GM12865 (cell line): ENCODE data around the gene GEN1.

Experiments used
- DNase-seq: peaks from one replicate; pipeline ENCODE4 v3.0.0; 2010; ENCODE audit warnings: low read depth
- H3K4me3 ChIP-seq: 2 replicates; pipeline ENCODE4 v1.5.1; 2011; ENCODE audit warnings: mild to moderate bottlenecking, low read depth, low read length, control low read depth
- TF ChIP-seq, protein P1 (sequence below): IDR thresholded peaks from 2 replicates; pipeline ENCODE4 v1.5.1; 2011; ENCODE audit warnings: low read length, control low read depth, low read depth, inconsistent platforms; ENCODE audit not compliant: insufficient read depth; ENCODE audit errors: missing control alignments

GEN1 gene

DNA sequence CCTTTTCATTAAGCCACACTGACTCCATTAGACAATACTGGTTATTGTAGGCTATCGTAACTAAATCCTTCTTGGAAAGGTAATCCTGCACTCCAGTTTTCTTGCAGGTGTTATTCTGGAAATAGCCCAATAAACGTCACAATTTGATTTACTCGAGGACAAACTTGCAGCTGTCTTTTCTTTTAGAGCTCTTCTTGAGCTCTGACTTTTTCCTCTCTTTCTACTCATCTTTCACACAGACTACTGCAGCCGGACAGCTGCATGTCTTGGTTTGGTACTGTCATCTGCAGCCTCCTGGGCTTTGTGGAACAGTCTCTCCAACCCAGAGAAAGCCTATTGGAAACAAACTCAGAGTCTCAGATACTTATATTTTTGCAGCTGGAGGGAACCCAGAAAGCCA lies 39.4 kb downstream of the GEN1 start:
- H3K4me3 ChIP-seq = no peak overlapping the region
- no peak for DNase-seq
- TF ChIP-seq, protein P1, sequence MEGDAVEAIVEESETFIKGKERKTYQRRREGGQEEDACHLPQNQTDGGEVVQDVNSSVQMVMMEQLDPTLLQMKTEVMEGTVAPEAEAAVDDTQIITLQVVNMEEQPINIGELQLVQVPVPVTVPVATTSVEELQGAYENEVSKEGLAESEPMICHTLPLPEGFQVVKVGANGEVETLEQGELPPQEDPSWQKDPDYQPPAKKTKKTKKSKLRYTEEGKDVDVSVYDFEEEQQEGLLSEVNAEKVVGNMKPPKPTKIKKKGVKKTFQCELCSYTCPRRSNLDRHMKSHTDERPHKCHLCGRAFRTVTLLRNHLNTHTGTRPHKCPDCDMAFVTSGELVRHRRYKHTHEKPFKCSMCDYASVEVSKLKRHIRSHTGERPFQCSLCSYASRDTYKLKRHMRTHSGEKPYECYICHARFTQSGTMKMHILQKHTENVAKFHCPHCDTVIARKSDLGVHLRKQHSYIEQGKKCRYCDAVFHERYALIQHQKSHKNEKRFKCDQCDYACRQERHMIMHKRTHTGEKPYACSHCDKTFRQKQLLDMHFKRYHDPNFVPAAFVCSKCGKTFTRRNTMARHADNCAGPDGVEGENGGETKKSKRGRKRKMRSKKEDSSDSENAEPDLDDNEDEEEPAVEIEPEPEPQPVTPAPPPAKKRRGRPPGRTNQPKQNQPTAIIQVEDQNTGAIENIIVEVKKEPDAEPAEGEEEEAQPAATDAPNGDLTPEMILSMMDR = no peak

DNA sequence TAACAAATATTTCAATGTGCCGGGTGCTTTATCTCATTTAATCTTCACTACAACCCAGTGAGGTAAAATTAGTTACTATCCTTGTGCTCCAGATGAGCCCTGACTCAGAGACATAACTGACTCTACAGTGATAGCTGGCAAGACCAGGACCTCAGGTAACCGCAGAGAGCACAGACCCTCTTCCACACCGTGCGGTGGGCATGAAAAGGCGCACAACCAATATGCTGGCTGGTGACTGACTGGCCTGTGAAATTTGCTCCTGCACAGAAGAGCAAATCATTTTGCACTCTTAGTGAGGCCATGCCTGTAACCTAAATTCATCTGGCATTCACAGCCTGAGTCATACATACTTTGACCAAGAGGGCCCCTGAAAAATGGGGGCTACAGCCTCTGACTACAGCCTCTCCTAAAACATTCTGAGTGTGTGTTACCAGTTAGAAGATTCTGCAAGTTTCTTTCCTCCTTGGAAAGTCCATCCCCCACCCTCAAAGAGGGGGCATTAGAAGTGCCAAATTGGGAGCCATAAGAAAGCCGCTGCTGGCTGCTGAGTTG lies 39.9 kb downstream of the GEN1 start:
- no peak overlapping the region for H3K4me3 ChIP-seq
- TF ChIP-seq, protein P1 = no peak
- no peak for DNase-seq

DNA sequence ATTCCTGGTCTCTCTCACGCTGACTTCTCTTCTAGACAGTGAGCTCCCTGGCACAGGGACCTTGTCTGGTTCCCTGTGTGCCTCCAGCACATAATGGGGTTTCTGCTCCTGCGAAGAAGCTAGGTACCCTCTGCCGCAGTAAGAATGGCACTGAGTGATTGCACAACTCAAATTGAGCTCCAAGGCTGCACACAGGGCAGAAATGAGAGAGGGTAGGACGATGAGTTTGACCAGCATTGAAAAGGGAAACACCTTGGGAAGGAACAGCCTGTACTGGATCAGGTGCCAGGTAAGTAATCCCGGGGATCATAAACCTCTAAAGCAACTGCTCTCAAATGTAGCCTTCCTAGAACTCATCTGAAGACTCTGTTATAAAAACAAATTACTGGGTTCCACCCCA lies 41.4 kb downstream of the GEN1 start:
- DNase-seq = no peak
- no peak overlapping the region for H3K4me3 ChIP-seq
- TF ChIP-seq, protein P1 = no peak

DNA sequence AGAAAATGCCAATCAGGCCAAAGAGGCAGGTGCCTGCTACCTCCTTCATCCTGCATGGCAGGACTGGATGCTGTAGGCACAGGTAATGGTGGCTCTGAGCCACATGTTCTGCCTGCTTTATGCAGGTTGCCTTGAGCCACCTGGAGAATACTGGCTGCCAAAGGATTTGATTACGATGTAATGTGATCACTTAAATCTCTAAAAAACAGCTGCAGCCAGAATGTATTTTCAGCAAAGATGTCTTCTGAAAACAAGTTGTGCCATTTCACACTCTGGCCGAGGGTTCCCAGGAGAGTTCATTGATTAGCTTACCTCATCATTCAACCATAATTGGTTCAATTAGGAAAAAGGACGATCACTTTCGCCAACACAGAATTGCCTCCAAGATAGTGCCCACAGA lies 44.4 kb downstream of the GEN1 start:
- H3K4me3 ChIP-seq = no peak overlapping the region
- DNase-seq = no peak
- TF ChIP-seq, protein P1 = no peak

DNA sequence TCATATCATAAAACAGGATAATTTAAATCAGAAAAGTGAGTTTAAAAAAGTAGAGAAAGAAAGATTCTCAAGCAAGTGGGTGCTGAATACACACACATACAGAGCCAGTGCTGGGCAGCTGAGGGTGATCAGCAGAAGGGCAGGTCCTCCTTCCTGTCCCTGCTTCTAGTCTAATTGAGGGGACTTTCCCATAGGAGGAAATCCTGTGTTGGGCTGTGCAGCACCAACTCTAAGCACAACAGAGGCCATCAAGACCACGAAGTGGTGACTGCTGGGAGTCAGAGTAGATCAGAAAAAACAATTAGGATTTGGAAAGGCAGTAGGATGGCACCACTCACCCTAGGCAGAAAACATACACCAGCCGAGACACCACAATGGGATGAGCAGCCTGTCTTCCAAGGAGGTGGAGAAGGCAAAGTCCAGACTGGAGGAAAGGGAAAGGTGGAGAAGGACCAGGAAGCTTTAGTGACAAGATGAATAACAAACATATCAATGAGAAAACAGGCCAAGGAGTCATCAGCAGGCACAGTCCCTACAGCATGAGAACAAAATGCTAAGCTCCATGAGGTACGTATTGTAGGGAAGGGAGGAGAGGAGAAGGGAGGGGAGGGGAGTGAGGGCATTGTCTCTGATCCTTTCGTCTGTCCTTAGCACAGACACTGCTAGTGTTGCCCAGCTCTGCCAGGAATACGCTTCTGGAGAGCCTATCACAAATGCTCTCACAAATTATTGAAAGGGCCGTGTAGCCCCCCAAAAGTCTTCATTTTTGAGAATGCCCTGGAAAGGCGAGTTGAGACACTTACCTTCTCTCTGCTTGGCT lies 45.6 kb downstream of the GEN1 start:
- TF ChIP-seq, protein P1 = no peak
- no peak for DNase-seq
- H3K4me3 ChIP-seq = no peak overlapping the region

DNA sequence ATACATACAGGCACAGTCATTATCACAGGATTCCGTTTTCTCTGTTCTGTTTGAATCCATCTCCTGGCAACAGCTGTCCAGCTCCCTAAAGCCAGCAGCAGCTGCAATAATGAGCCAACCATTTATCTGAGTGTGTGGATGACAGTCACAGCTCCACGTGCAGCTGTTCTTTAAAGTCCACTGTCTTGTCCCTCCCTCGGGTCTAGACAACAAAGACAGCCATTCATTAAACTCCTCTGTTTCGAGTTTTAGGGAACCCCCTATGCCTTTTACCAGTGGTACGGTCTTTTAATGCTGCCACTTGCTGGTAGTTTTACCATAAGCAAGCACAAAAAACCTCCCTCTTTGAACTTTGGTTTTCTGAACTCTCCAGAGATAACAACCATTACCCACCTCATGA lies 46.3 kb downstream of the GEN1 start:
- DNase-seq = no peak
- TF ChIP-seq, protein P1 = no peak
- H3K4me3 ChIP-seq = no peak overlapping the region
